ENCODE measurements around the gene HID1.

HID1 gene

GRCh38 chr17:74930535-74931036 is 42.0 kb downstream of the HID1 start:
- DNase-seq (ENCODE audit: low spot score): no peak
- TF ChIP-seq, protein P1, sequence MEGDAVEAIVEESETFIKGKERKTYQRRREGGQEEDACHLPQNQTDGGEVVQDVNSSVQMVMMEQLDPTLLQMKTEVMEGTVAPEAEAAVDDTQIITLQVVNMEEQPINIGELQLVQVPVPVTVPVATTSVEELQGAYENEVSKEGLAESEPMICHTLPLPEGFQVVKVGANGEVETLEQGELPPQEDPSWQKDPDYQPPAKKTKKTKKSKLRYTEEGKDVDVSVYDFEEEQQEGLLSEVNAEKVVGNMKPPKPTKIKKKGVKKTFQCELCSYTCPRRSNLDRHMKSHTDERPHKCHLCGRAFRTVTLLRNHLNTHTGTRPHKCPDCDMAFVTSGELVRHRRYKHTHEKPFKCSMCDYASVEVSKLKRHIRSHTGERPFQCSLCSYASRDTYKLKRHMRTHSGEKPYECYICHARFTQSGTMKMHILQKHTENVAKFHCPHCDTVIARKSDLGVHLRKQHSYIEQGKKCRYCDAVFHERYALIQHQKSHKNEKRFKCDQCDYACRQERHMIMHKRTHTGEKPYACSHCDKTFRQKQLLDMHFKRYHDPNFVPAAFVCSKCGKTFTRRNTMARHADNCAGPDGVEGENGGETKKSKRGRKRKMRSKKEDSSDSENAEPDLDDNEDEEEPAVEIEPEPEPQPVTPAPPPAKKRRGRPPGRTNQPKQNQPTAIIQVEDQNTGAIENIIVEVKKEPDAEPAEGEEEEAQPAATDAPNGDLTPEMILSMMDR (IDR thresholded peaks at IDR 0.05; ENCODE audit: extremely low read depth, missing control alignments): no peak

- TF ChIP-seq, protein P1 (IDR thresholded peaks at IDR 0.05; ENCODE audit: extremely low read depth, missing control alignments): no peak
- DNase-seq (ENCODE audit: low spot score): no peak
These were observed 43.8 kb downstream of the HID1 start for GRCh38 chr17:74928786-74929185.

GRCh38 chr17:74925242-74925641 is 47.3 kb downstream of the HID1 start:
- TF ChIP-seq, protein P1 (IDR thresholded peaks at IDR 0.05; ENCODE audit: extremely low read depth, missing control alignments): no peak
- DNase-seq (ENCODE audit: low spot score): no peak

DNA sequence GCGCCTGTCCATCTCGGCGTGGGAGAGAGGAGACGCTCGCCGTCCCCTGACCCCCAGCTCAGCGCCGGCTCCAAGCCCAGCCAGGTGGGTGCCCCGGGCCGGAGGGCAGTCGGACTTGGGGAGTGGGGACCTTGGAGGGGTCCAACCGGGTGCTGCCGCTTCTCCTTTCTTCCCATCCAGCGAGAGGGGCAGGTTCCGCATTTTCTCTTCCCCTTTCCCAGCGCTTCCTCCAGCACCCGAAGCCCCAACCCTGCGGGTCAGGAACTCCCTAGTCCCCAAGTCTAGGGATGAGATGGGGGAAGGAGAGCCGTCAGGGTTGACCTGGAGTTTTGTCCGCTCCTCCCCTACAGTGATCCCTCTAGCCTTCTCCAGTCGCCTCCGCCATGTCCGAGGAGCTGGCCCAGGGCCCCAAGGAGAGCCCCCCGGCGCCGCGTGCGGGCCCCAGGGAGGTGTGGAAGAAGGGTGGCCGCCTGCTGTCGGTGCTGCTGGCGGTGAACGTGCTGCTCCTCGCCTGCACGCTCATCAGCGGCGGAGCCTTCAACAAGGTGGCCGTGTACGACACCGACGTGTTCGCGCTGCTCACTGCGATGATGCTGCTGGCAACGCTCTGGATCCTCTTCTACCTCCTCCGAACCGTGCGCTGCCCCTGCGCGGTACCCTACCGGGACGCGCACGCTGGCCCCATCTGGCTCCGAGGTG is 48.2 kb downstream of the HID1 start, which contains the start of gene OTOP2:
TSS of gene OTOP2 (plus strand) at position 24 of the 699 bp plus-strand sequence. CDS start at position 384, 360 bp downstream.
- DNase-seq (ENCODE audit: low spot score): no peak

GRCh38 chr17:74923538-74924249 is 48.9 kb downstream of the HID1 start:
- peak; percentile 93 for DNase-seq (ENCODE audit: low spot score)
- TF ChIP-seq, protein P1 (IDR thresholded peaks at IDR 0.05; ENCODE audit: extremely low read depth, missing control alignments): peak; percentile 84

More for the DNA sequence above, 48.2 kb downstream of the HID1 start, which contains the start of gene OTOP2:
- TF ChIP-seq, protein P1 (IDR thresholded peaks at IDR 0.05; ENCODE audit: extremely low read depth, missing control alignments): no peak

DNA sequence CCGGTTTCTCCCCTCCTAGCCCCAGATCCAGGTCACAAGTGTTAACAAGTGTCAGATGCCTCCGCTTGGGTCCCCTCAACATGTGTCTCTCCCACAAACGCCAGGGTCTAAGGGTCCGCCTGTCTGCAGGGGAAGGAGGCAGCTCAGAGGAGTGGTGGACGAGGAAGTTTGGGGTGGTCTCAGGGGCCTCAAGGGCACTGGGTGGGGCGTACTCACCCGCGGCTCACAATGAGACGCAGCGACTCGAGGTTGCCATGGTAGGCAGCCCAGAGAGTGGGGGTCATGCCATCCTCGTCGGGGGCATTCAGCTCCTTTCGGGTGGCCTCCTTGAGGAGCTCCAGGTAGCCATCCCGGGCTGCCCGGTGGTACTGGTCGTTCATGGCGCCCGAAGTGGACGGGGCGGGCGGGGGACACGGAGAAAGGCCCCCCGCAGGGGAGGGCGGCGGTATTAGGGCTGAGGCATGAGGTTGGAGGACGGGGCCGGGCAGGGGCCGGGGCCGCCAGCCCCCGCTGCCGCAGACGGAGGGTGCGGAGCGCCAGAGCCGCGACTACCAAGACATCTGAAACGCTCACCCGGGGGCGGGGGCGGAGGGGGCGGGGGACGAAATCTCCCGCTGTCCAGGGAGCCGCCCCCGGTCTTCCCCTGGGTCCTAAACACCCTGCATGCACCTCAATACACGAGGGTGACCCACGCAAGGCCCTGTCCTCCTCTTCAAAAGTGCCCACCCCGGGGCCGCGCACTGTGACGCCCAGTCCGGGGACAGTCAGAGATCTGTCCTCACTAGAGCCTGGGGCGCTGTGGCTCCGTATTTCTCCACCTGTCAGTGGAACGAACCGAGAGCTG is 49.6 kb downstream of the HID1 start, which contains the start of gene USH1G:
TSS of gene USH1G (minus strand) at position 562 of the 844 bp plus-strand sequence. CDS start at position 380, 182 bp downstream.
- DNase-seq (ENCODE audit: low spot score): peak; percentile 77
- TF ChIP-seq, protein P1 (IDR thresholded peaks at IDR 0.05; ENCODE audit: extremely low read depth, missing control alignments): no peak
